Spleen (tissue), 11 donors: ENCODE results near the gene MPP3. TPM values are rescaled to one million over a fixed set of nuclear protein-coding genes. Genes with fewer than 3 reads are reported as not detected.

Source experiments
- DNase-seq: peaks from one replicate; pipeline ENCODE4 v3.0.0-alpha.2; 2020
- H3K27ac ChIP-seq, 8 donors: fragments of 200-600 bp; sonication (generic) in 7 of 8; 1 replicate in 4 of 8; 2 replicates in 4 of 8; pipeline versions ENCODE4 v1.5.0 to v1.8.0; 2016 to 2021; ENCODE audit warnings: inconsistent platforms in 4 of 8, mild to moderate bottlenecking in 4 of 8, moderate library complexity in 1 of 8
- H3K27me3 ChIP-seq, 7 donors: fragments of 200-600 bp; sonication (generic) in 6 of 7; replicated peaks in 1 of 7; 1 replicate in 4 of 7; 2 replicates in 3 of 7; pipeline versions ENCODE4 v1.5.0 to v1.8.0; 2016 to 2021; ENCODE audit warnings: inconsistent platforms in 3 of 7, mild to moderate bottlenecking in 1 of 7
- H3K36me3 ChIP-seq, 6 donors: fragments of 200-600 bp; sonication (generic) in 5 of 6; 1 replicate in 4 of 6; 2 replicates in 2 of 6; pipeline versions ENCODE4 v1.5.0 to v1.8.0; 2016 to 2021; ENCODE audit warnings: inconsistent platforms in 2 of 6
- H3K4me1 ChIP-seq, 6 donors: fragments of 200-600 bp; sonication (generic) in 5 of 6; 1 replicate in 3 of 6; 2 replicates in 3 of 6; pipeline versions ENCODE4 v1.5.0 to v1.8.0; 2016 to 2021; ENCODE audit warnings: inconsistent platforms in 3 of 6
- H3K4me3 ChIP-seq, 8 donors: fragments of 200-600 bp; sonication (generic) in 7 of 8; 1 replicate in 4 of 8; 2 replicates in 4 of 8; pipeline versions ENCODE4 v1.5.0 to v1.8.0; 2016 to 2021; ENCODE audit warnings: inconsistent platforms in 4 of 8, mild to moderate bottlenecking in 4 of 8, moderate library complexity in 2 of 8
- H3K9me3 ChIP-seq, 8 donors: fragments of 200-600 bp; sonication (generic) in 7 of 8; 1 replicate in 4 of 8; 2 replicates in 4 of 8; pipeline versions ENCODE4 v1.5.0 to v1.8.0; 2016 to 2021; ENCODE audit warnings: inconsistent platforms in 4 of 8
- CTCF ChIP-seq, 11 experiments: fragments of 200-600 bp in 7 of 11; fragments of 450-650 bp in 4 of 11; sonication (generic) in 4 of 11; IDR thresholded peaks in 8 of 11; conservative IDR thresholded peaks in 3 of 11; 1 replicate in 7 of 11; 2 replicates in 4 of 11; pipeline versions ENCODE4 v1.4.0 to v1.8.0; 2016 to 2021; ENCODE audit warnings: antibody characterized with exemption in 11 of 11, inconsistent platforms in 4 of 11, mild to moderate bottlenecking in 1 of 11
- POLR2A ChIP-seq, 3 donors: fragments of 450-650 bp; IDR thresholded peaks; one replicate each; pipeline ENCODE4 v1.5.1; 2017; ENCODE audit warnings: antibody characterized with exemption in 3 of 3, mild to moderate bottlenecking in 1 of 3
- POLR2AphosphoS5 ChIP-seq, 3 donors: sonication (generic); formaldehyde crosslinking; IDR thresholded peaks; one replicate each; pipeline ENCODE4 v1.5.1; 2017; ENCODE audit warnings: antibody characterized with exemption in 3 of 3
- WGBS, 5 donors: extraction: QIAGEN DNeasy Blood & Tissue Kit in 3 of 5; methylation state at CpG; one replicate each; pipeline versions ENCODE4 v1.1.5 to v1.1.7; 2013 to 2018; 5-methylcytosine and 5-hydroxymethylcytosine counted together
- intact Hi-C: fragments of 100-400 bp; cut with DNase I; formaldehyde crosslinking; loops from one replicate; pipeline ENCODE4 v1.15.0; 2023; ENCODE audit warnings: low total_unique reads
- polyA plus RNA-seq, 3 donors: library from polyadenylated mRNA; stranded (reverse); fragments of 200-250 nt; gene quantifications; one replicate each; pipeline ENCODE4 v1.2.1, GENCODE V29; 2013
- total RNA-seq, 7 donors: library from RNA; depleted of rRNA in 3 of 7; stranded (reverse); fragments of >200 nt in 3 of 7; fragmentation: NEBNext Ultra II Directional in 4 of 7; extraction: Animal tissue kit (Norgen Biotek cat#: 25700) in 4 of 7; gene quantifications; one replicate each; pipeline versions ENCODE4 v1.1.0 to v1.2.1, GENCODE V29; 2016 to 2021
- donor health status: healthy with polysubstance abuse.
- donor health status: DM: no; HTN: no; CAD: no; lungs with moderate emphysema.
- donor health status: DM: no; HTN: no; CAD: no.
- donor health status: Bipolar disorder and iron deficiency.
- donor health status: healthy.
- donor health status: DM: no; HTN: no; CAD: no.
- donor health status: DM: yes; HTN: yes; CAD: no.

MPP3 gene
- total and polyA plus RNA-seq, 10 donors, result 1.9 to 23.9 (median 7.1) TPM

GRCh38 chr17:43880420-43880991 is 47.6 kb upstream of the MPP3 start:
- WGBS, 5 donors, result 75 to 83% (median 79%) methylated on average over 12 to 20 of the region's 20 CpGs
- peak in 10 of 11 experiments; percentile 11 to 75 (median 60) for TF ChIP-seq CTCF (IDR thresholded peaks at IDR 0.05 in 8 of 11, conservative IDR thresholded peaks at IDR 0.05 in 3 of 11)
- no peak for TF ChIP-seq POLR2AphosphoS5 (IDR thresholded peaks at IDR 0.05)
- no peak for TF ChIP-seq POLR2A (IDR thresholded peaks at IDR 0.05)
- H3K27me3 ChIP-seq, result peaks cover 0 to 18% (median 0%) of the 10 kb centered on the region in 7 donors
- H3K4me3 ChIP-seq, result no peak overlapping the region
- H3K9me3 ChIP-seq, result no peaks in the 10 kb centered on the region
- H3K36me3 ChIP-seq, result no peaks in the 10 kb centered on the region
- H3K4me1 ChIP-seq, result peaks cover 0 to 14% (median 8%) of the 10 kb centered on the region in 6 donors
- H3K27ac ChIP-seq, result no peak overlapping the region
- intact Hi-C loops, result no loop called here
- peak; percentile 73 for DNase-seq

- WGBS, 5 donors, result 84 to 90% (median 88%) methylated on average over 10 to 20 of the region's 20 CpGs
- peak; percentile 47 for DNase-seq
Observed at GRCh38 chr17:43879723-43880419, 46.9 kb upstream of the MPP3 start.

DNA sequence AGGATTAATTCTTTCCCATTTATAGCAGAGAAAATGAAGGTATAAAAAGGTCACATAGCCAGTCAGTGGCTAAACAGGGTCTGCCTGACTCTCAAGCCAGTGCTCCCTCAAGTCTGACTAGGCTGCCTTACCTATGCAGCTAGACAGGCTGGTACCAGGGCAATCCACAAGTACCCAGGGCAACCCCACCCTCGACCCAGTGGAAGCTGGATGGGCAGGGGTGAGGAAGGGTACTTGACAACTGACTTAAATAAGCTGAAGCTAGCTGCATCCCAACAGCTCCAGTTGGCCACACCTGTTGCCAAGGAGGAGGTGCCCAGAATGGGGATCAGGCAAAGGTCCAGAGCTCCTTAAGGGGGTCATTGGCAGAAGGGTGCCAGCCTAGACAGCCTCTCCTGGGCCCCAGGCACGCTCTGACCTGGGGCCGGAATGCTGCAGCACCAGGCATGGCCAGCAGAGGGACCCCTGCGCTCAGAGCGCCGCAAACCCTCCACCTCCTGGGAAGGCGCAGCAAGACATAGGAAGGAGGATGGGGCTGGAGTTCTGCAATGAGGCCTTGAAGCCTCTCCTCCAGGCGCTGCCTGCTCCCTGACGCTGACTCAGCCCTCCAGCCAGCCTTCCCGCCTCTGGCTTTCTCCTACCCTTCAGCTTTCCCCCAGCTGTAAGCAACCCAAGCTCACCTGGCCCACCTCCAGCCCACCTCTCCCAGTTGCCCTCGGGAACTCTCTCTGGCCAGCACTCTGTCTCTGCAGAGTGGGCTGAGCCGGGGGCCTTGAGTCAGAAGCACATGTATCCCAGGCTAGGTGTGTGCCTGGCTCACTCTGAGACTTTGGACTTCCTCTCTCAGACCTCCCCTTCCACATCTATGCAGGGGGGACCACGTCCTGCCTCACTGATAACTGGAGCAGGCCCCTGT is 45.6 kb upstream of the MPP3 start:
- peaks cover 0 to 18% (median 0%) of the 10 kb centered on the region in 7 donors for H3K27me3 ChIP-seq
- H3K36me3 ChIP-seq, result no peaks in the 10 kb centered on the region
- H3K4me1 ChIP-seq, result peaks cover 0 to 14% (median 8%) of the 10 kb centered on the region in 6 donors
- intact Hi-C loops, result no loop called here
- H3K9me3 ChIP-seq, result no peaks in the 10 kb centered on the region
- TF ChIP-seq CTCF (IDR thresholded peaks at IDR 0.05 in 8 of 11, conservative IDR thresholded peaks at IDR 0.05 in 3 of 11) (peak; percentile 60 to 98 (median 94)), POLR2AphosphoS5 (IDR thresholded peaks at IDR 0.05) (peak in 1 of 3 donors; percentile 44), POLR2A (IDR thresholded peaks at IDR 0.05) (no peak)
- H3K27ac ChIP-seq, result no peak overlapping the region
- WGBS, 5 donors, result 22 to 29% (median 24%) methylated on average over 7 to 13 of the region's 13 CpGs
- DNase-seq, result peak; percentile 90
- no peak overlapping the region for H3K4me3 ChIP-seq

More at GRCh38 chr17:43879723-43880419, 46.9 kb upstream of the MPP3 start:
- Histone ChIP-seq H3K27me3 (peaks cover 0 to 18% (median 0%) of the 10 kb centered on the region in 7 donors), H3K27ac (no peak overlapping the region), H3K36me3 (no peaks in the 10 kb centered on the region), H3K4me3 (no peak overlapping the region), H3K9me3 (no peaks in the 10 kb centered on the region), H3K4me1 (peaks cover 0 to 14% (median 8%) of the 10 kb centered on the region in 6 donors)
- no peak for TF ChIP-seq CTCF (IDR thresholded peaks at IDR 0.05 in 8 of 11, conservative IDR thresholded peaks at IDR 0.05 in 3 of 11)
- intact Hi-C loops, result no loop called here
